ENCODE data around the gene FAM174B. TPM values are rescaled to one million over a fixed set of nuclear protein-coding genes. Genes with fewer than 3 reads are reported as not detected.
A peak's percentile ranks its signal among the peaks of the same experiment; 100 is the strongest.

The FAM174B gene
- total and polyA plus RNA-seq, 10 of the 15 experiments (the other 5 are each of a cell fraction or from before 2014, with no cell fraction given) = 0.71 to 15.9 (median 4.2) TPM

DNA sequence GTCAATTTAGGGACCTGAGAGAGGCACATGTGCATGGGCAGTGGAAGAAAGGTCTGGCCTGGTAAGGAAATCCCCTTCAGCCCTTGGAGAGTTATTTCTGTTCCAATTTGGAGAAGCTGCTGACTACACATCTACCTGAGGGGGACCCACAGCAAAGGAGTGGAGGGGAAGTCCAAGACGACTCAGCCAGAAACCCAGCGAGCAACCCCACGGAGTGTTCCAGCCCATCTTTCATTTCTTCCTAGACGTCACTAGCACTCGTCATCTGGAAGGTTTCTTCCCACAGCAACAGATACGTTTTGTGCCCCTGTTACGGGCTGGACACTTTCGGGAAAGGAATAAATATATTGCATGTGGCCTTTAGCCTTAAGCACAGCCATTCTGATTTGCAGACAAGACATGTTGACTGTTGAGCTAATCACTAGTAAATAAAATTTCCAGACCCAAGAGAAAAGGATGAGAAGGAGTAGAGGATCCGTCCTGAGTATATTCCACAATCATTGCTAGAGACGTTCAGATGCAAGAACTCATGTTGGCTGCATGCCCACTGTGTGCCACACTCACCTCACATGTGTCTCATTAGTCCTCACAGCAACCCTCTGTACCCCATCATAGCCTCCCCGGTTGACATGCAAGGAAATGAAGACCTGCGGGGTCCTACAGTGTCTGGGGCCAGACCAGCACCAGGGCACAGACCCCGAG is 7.8 kb upstream of the FAM174B start (continued):
- no peak for TF ChIP-seq IRF3 (IDR thresholded peaks at IDR 0.05)
- no peak for TF ChIP-seq MXI1 (IDR thresholded peaks at IDR 0.05; ENCODE audit: low read depth, low read length)
- peak; percentile 85 for TF ChIP-seq PKNOX1 (IDR thresholded peaks at IDR 0.05)
- TF ChIP-seq EED (IDR thresholded peaks at IDR 0.05; ENCODE audit: low read depth) = no peak
- TF ChIP-seq PML (IDR thresholded peaks at IDR 0.05; ENCODE audit: low read length) = no peak
- peak; percentile 87 for TF ChIP-seq ATF7 (IDR thresholded peaks at IDR 0.05; ENCODE audit: low read depth)
- TF ChIP-seq POLR2A (IDR thresholded peaks at IDR 0.05; ENCODE audit: low read depth, low read length) = no peak
- TF ChIP-seq, protein P1, sequence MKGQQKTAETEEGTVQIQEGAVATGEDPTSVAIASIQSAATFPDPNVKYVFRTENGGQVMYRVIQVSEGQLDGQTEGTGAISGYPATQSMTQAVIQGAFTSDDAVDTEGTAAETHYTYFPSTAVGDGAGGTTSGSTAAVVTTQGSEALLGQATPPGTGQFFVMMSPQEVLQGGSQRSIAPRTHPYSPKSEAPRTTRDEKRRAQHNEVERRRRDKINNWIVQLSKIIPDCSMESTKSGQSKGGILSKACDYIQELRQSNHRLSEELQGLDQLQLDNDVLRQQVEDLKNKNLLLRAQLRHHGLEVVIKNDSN (IDR thresholded peaks at IDR 0.05; ENCODE audit: borderline replicate concordance, extremely low read length, insufficient read depth, low read depth, low read length) = no peak
- TF ChIP-seq PRDM15 (CRISPR knock-in tag; IDR thresholded peaks at IDR 0.05) = no peak
- 0 out of 2 replicates have a peak, but pooled peaks have one; percentile 35 for TF ChIP-seq JUND (IDR thresholded peaks at IDR 0.05; ENCODE audit: low read depth, low read length)
- peak; percentile 59 to 70; a peak in 2 of 4 replicates for TF ChIP-seq EP300 (IDR thresholded peaks at IDR 0.05; ENCODE audit: borderline replicate concordance in 1 of 2, control insufficient read depth in 1 of 2, low read depth in 2 of 2, low read length in 2 of 2)
- peak; percentile 56 for TF ChIP-seq RUNX3 (IDR thresholded peaks at IDR 0.05; ENCODE audit: low read length)
- no peak for TF ChIP-seq HDAC2 (IDR thresholded peaks at IDR 0.05)
- TF ChIP-seq POLR2AphosphoS2 (IDR thresholded peaks at IDR 0.05; ENCODE audit: low read depth, low read length) = no peak
- TF ChIP-seq SPI1 (IDR thresholded peaks at IDR 0.05; ENCODE audit: borderline replicate concordance, insufficient read depth, low read depth, low read length) = no peak
- TF ChIP-seq CHD4 (IDR thresholded peaks at IDR 0.05) = no peak
- no peak for TF ChIP-seq STAT1 (conservative IDR thresholded peaks at IDR 0.05)
- TF ChIP-seq, protein P2, sequence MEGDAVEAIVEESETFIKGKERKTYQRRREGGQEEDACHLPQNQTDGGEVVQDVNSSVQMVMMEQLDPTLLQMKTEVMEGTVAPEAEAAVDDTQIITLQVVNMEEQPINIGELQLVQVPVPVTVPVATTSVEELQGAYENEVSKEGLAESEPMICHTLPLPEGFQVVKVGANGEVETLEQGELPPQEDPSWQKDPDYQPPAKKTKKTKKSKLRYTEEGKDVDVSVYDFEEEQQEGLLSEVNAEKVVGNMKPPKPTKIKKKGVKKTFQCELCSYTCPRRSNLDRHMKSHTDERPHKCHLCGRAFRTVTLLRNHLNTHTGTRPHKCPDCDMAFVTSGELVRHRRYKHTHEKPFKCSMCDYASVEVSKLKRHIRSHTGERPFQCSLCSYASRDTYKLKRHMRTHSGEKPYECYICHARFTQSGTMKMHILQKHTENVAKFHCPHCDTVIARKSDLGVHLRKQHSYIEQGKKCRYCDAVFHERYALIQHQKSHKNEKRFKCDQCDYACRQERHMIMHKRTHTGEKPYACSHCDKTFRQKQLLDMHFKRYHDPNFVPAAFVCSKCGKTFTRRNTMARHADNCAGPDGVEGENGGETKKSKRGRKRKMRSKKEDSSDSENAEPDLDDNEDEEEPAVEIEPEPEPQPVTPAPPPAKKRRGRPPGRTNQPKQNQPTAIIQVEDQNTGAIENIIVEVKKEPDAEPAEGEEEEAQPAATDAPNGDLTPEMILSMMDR (IDR thresholded peaks at IDR 0.05 in 2 of 3, conservative IDR thresholded peaks at IDR 0.05 in 1 of 3; ENCODE audit: control insufficient read depth in 2 of 3, extremely low read depth in 1 of 3, insufficient read depth in 1 of 3, low read depth in 3 of 3, low read length in 3 of 3) = no peak
- no peak for TF ChIP-seq ZZZ3 (IDR thresholded peaks at IDR 0.05; ENCODE audit: control insufficient read depth, insufficient read length, low read depth)
- TF ChIP-seq RFX5 (IDR thresholded peaks at IDR 0.05; ENCODE audit: low read depth, low read length) = peak; percentile 77
- TF ChIP-seq MTA3 (IDR thresholded peaks at IDR 0.05; ENCODE audit: borderline replicate concordance, low read length) = no peak
- peak; percentile 40; the same call in 1 of the 2 replicates for TF ChIP-seq DPF2 (IDR thresholded peaks at IDR 0.05)
- TF ChIP-seq STAT3 (IDR thresholded peaks at IDR 0.05; ENCODE audit: low read depth, low read length) = no peak
